NB4 (cell line): Measurements from ENCODE around the gene GATD1.

Experiments
- CTCF ChIP-seq: IDR thresholded peaks from one replicate; pipeline ENCODE4 v1.5.1; 2012; ENCODE audit warnings: low read depth, low read length
- MYC ChIP-seq: IDR thresholded peaks from 2 replicates; pipeline ENCODE4 v1.6.1; 2011; ENCODE audit warnings: low read depth, low read length
- POLR2A ChIP-seq: IDR thresholded peaks from 2 replicates; pipeline ENCODE4 v1.6.1; 2011; ENCODE audit warnings: mild to moderate bottlenecking; ENCODE audit not compliant: insufficient read length; ENCODE audit errors: extremely low read depth

GRCh38 chr11:824292-824880, 47.1 kb upstream of the GATD1 start:
- TF ChIP-seq CTCF (no peak), MYC (no peak), POLR2A (no peak)
